Natural killer cell (primary cell): ENCODE measurements around the gene CRB2. TPM values are rescaled to one million over a fixed set of nuclear protein-coding genes. Genes with fewer than 3 reads are reported as not detected.
A peak's percentile ranks its signal among the peaks of the same experiment; 100 is the strongest.

Experiments used
- ATAC-seq, 3 donors: fragments of 150-1000 bp in 2 of 3; fragments of 200-7000 bp in 1 of 3; cut with Tn5 transposase; 1 replicate in 1 of 3; 2 replicates in 2 of 3; pipeline ENCODE4 v1.10.0; 2021; ENCODE audit warnings: mild to moderate bottlenecking in 2 of 3, moderate library complexity in 2 of 3
- DNase-seq, 2 donors: peaks; one replicate each; pipeline versions ENCODE4 v3.0.0 to v3.0.0-alpha.2; 2013 to 2021; ENCODE audit warnings: mixed read lengths in 1 of 2
- H3K27ac ChIP-seq: one replicate; pipeline ENCODE4 v1.5.1; 2013; ENCODE audit warnings: mild to moderate bottlenecking, low read length
- H3K27me3 ChIP-seq: one replicate; pipeline ENCODE4 v1.6.1; 2013; ENCODE audit warnings: low read length; ENCODE audit not compliant: control insufficient read depth, insufficient read depth
- H3K36me3 ChIP-seq: one replicate; pipeline ENCODE4 v1.6.1; 2013; ENCODE audit warnings: low read length; ENCODE audit not compliant: control insufficient read depth, insufficient read depth
- H3K4me1 ChIP-seq: one replicate; pipeline ENCODE4 v1.6.1; 2013; ENCODE audit warnings: low read length; ENCODE audit not compliant: control insufficient read depth, insufficient read depth
- H3K4me3 ChIP-seq: one replicate; pipeline ENCODE4 v1.5.1; 2013; ENCODE audit warnings: low read length
- H3K9me3 ChIP-seq: one replicate; pipeline ENCODE4 v1.6.1; 2013; ENCODE audit warnings: low read length; ENCODE audit not compliant: control insufficient read depth, insufficient read depth
- H3K27ac Mint-ChIP-seq, 2 donors: one replicate each; pipeline ENCODE4 v1.8.0; 2022; ENCODE audit warnings: mild to moderate bottlenecking in 2 of 2, mixed read lengths in 2 of 2, moderate library complexity in 1 of 2
- H3K27me3 Mint-ChIP-seq, 2 donors: one replicate each; pipeline ENCODE4 v1.8.0; 2022; ENCODE audit warnings: low read depth in 2 of 2, mixed read lengths in 2 of 2
- H3K36me3 Mint-ChIP-seq: one replicate; pipeline ENCODE4 v1.8.0; 2022; ENCODE audit warnings: mixed read lengths
- H3K4me1 Mint-ChIP-seq, 2 donors: one replicate each; pipeline ENCODE4 v1.8.0; 2022; ENCODE audit warnings: mixed read lengths in 2 of 2
- H3K4me3 Mint-ChIP-seq: one replicate; pipeline ENCODE4 v1.8.0; 2022; ENCODE audit warnings: mild to moderate bottlenecking, moderate library complexity, mixed read lengths
- H3K9me3 Mint-ChIP-seq, 2 donors: one replicate each; pipeline ENCODE4 v1.8.0; 2022; ENCODE audit warnings: mixed read lengths in 2 of 2
- WGBS: methylation state at CpG from one replicate; pipeline ENCODE4 v1.1.7; 2013; ENCODE audit warnings: missing lambda C conversion rate; ENCODE audit not compliant: insufficient coverage; 5-methylcytosine and 5-hydroxymethylcytosine counted together
- intact Hi-C: fragments of 100-400 bp; cut with micrococcal nuclease; formaldehyde crosslinking; loops from one replicate; pipeline ENCODE4 v1.14.2; 2022
- total RNA-seq, 4 donors: library from RNA; stranded (reverse); fragments of 120-200 nt in 1 of 4; gene quantifications; one replicate each; pipeline versions ENCODE4 v1.2.3 to v1.2.4, GENCODE V29; 2013 to 2022
- TF ChIP-seq, protein P1 (sequence below): fragments of 200-600 bp; IDR thresholded peaks from one replicate; pipeline ENCODE4 v1.8.0; 2022; ENCODE audit warnings: antibody characterized with exemption

CRB2 gene
- total RNA-seq, 3 donors from 2014 or later (not counting 1 experiment from before 2014, with no cell fraction given): not detected

GRCh38 chr9:123319541-123320339, 36.3 kb upstream of the CRB2 start:
- Histone ChIP-seq H3K27me3 (peaks cover 11% of the 10 kb centered on the region), H3K4me3 (no peak overlapping the region), H3K9me3 (no peaks in the 10 kb centered on the region), H3K27ac (no peak overlapping the region), H3K4me1 (peaks cover 24% of the 10 kb centered on the region), H3K36me3 (no peaks in the 10 kb centered on the region)
- Mint-ChIP-seq H3K4me3 (no peak overlapping the region), H3K36me3 (no peaks in the 10 kb centered on the region), H3K4me1 (peaks cover 14 to 21% of the 10 kb centered on the region in 2 donors), H3K9me3 (no peaks in the 10 kb centered on the region), H3K27me3 (peaks cover 45 to 53% of the 10 kb centered on the region in 2 donors), H3K27ac (no peak overlapping the region)
- TF ChIP-seq, protein P1, sequence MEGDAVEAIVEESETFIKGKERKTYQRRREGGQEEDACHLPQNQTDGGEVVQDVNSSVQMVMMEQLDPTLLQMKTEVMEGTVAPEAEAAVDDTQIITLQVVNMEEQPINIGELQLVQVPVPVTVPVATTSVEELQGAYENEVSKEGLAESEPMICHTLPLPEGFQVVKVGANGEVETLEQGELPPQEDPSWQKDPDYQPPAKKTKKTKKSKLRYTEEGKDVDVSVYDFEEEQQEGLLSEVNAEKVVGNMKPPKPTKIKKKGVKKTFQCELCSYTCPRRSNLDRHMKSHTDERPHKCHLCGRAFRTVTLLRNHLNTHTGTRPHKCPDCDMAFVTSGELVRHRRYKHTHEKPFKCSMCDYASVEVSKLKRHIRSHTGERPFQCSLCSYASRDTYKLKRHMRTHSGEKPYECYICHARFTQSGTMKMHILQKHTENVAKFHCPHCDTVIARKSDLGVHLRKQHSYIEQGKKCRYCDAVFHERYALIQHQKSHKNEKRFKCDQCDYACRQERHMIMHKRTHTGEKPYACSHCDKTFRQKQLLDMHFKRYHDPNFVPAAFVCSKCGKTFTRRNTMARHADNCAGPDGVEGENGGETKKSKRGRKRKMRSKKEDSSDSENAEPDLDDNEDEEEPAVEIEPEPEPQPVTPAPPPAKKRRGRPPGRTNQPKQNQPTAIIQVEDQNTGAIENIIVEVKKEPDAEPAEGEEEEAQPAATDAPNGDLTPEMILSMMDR: no peak
- no peak for ATAC-seq
- intact Hi-C loops: no loop called here
- 95% methylated on average over 14 of the region's 14 CpGs for WGBS
- no peak for DNase-seq

- no peak for ATAC-seq
- Mint-ChIP-seq H3K27me3 (peaks cover 50 to 57% of the 10 kb centered on the region in 2 donors), H3K4me1 (peaks cover 14 to 28% of the 10 kb centered on the region in 2 donors), H3K4me3 (no peak overlapping the region), H3K27ac (no peak overlapping the region), H3K36me3 (no peaks in the 10 kb centered on the region), H3K9me3 (no peaks in the 10 kb centered on the region)
- no peak for DNase-seq
- Histone ChIP-seq H3K27me3 (peaks cover 11% of the 10 kb centered on the region), H3K27ac (no peak overlapping the region), H3K36me3 (no peaks in the 10 kb centered on the region), H3K4me3 (no peak overlapping the region), H3K9me3 (no peaks in the 10 kb centered on the region), H3K4me1 (peaks cover 24% of the 10 kb centered on the region)
- WGBS: 95% methylated on average over 4 of the region's 5 CpGs
- intact Hi-C loops: no loop called here
- TF ChIP-seq, protein P1: no peak
Observed at GRCh38 chr9:123320814-123321213, 35.2 kb upstream of the CRB2 start.

GRCh38 chr9:123321616-123322272, 34.3 kb upstream of the CRB2 start:
- Mint-ChIP-seq H3K36me3 (no peaks in the 10 kb centered on the region), H3K27ac (peak overlapping the region in 1 of 2 donors; percentile 66), H3K4me3 (no peak overlapping the region), H3K9me3 (no peaks in the 10 kb centered on the region), H3K4me1 (peaks cover 14 to 34% of the 10 kb centered on the region in 2 donors), H3K27me3 (peaks cover 59 to 61% of the 10 kb centered on the region in 2 donors)
- Histone ChIP-seq H3K36me3 (no peaks in the 10 kb centered on the region), H3K9me3 (no peaks in the 10 kb centered on the region), H3K27ac (no peak overlapping the region), H3K4me3 (no peak overlapping the region), H3K4me1 (peaks cover 31% of the 10 kb centered on the region), H3K27me3 (peaks cover 11% of the 10 kb centered on the region)
- DNase-seq (no peak), ATAC-seq (no peak)
- whole genome bisulfite sequencing: 89% methylated on average over 7 of the region's 7 CpGs
- intact Hi-C loops: loop anchor here (2.0 kb wide), 1 partner anchor 17 kb away; no protein-coding TSS in a partner anchor
- TF ChIP-seq, protein P1: no peak
